HG02642 (cell line): ENCODE measurements around the gene UTS2B.

Experiments
- ATAC-seq: cut with Tn5 transposase; IDR thresholded peaks from one replicate; pipeline ENCODE4 v1.9.1; 2021; ENCODE audit warnings: mild to moderate bottlenecking; ENCODE audit not compliant: unreplicated experiment, poor library complexity

Gene UTS2B, protein sequence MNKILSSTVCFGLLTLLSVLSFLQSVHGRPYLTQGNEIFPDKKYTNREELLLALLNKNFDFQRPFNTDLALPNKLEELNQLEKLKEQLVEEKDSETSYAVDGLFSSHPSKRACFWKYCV

DNA sequence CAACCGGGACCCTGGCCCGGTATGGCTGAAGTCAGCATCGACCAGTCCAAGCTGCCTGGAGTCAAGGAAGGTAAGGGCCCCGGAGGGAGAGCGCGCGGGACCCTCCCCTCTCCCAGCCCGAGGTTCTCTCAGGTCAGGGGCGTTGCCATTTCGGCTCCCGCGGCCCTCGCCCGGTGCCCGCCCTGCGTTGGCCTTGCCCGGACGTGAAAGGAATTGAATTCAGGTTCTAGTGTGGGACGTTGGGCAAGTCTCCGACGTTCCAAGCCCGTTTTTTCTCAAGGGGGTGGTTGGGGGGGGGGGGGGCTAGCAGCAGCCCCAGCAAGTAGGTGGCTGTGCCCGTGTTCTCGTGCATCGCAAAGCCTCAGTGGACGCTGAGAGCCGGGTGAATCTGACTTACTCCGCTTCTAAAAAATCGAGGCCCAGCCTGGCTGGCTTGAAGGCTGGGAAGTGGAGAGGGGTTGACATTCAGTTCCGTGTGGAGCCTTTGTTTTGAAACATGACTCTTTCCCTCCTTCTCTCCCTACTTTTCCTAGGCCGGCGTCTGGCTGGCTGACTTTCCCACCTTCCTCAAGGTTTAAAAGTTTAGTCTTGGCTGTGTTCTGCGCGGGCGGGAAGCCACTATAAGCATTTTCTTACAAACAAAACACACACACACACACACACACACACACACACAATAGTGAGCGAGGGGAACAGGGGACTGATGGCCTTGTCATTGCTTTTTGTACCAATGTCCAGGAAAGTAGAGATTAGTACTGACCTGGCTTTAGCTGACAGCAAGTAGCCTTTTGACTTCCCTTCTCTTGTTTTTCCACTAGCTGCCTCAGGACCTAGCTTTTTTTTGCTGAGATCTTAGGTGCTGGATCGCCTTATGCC is at the start of gene UTS2B:
UTS2B (minus strand) TSS at position 873 of the 876 bp plus-strand sequence. CDS start 48,337 bp downstream, outside the sequence.
- ATAC-seq, result peak; percentile 45

DNA sequence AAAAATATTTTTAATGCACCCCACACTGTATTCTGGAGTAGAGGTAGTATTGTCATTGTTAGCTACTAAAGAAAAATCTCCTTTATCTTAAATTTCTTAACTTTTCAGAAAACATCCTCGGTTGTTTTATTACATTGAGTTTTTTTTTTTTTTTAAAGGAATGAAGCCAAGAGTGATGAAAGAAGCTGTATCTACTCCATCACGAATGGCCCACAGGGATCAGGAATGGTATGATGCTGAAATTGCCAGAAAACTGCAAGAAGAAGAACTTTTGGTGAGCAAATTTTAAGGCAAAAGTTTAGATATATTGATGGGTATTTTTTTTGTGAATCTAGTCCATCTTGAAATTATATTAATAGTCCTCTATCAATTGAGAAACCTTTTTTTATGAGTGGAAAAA is 49.7 kb upstream of the UTS2B start:
- ATAC-seq, result no peak

DNA sequence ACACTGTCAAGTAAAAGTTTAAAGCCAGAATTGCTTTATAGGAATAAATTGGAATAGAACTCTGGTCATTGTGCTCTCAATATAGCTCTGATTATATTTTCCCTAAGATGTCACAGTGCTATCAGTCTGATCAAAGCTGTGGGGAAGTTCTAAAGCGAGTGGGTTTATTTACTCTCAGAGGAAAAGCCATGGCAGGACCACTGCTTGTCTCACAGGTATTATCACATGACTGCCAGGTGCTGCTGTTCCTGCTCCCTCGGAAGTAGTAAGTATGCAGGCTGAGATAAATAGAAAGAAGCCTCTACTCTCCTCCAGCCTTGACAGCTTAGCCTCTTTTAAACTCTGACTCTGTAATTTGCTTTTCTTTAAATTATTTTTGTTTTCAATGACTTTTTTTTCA is 49.1 kb upstream of the UTS2B start:
- ATAC-seq, result no peak

- ATAC-seq, result no peak
Observed at GRCh38 chr3:191378142-191378812, 48.0 kb upstream of the UTS2B start.

DNA sequence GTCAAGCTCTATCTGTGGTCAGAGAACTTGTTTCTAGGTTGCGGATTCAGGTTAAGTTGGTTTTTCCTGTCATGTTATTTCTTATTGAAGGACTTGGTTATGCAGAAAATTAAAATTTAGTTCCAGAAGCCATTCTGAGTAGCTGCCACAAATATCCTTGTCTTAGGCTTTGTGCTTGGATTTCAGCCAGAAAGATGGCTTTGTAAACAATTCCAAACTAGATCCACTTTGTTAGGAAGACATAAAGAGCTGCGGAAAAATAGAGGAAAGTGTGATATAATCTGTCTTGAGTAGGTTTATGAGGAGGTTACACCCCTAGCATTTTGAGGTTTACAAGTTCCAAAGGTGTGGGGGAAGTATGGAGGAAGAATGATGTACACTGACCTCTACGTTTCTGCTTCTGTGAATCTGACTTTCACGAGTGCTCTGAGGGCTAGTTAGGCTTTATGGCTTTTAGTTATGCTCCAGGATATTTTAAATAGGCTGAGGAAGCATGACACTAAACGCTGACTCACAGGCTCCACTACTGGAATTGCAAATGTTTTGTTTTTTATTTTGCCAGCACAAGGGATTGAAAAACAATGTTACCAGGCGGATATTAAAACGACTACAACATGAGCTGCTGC is 46.3 kb upstream of the UTS2B start:
- no peak for ATAC-seq

- ATAC-seq, result no peak
Observed at GRCh38 chr3:191373327-191373726, 43.0 kb upstream of the UTS2B start.

GRCh38 chr3:191372122-191372521 is 41.8 kb upstream of the UTS2B start:
- ATAC-seq, result no peak

- no peak for ATAC-seq
Observed at GRCh38 chr3:191369616-191370010, 39.3 kb upstream of the UTS2B start.

GRCh38 chr3:191368755-191369615 is 38.7 kb upstream of the UTS2B start:
- no peak for ATAC-seq

- no peak for ATAC-seq
Observed at GRCh38 chr3:191366675-191367074, 36.3 kb upstream of the UTS2B start.

DNA sequence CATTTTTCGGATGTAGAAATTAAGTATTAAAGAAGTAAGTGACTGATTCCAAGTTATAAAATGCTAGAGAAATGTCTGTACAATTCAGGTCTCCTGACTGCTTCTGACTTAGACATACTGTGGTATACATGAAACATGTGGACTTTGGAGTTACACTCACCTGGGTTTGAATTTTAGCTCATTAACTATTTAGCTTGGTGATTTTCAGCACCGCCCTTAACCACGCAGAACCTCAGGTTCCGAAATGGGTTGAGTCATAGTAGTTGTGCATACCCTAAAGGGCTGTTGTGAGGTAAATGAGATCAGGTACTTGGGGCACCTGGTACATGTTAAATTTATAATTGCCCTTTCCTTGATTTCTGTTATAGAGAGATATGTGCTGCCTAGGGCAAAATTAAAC is 32.9 kb upstream of the UTS2B start:
- no peak for ATAC-seq

DNA sequence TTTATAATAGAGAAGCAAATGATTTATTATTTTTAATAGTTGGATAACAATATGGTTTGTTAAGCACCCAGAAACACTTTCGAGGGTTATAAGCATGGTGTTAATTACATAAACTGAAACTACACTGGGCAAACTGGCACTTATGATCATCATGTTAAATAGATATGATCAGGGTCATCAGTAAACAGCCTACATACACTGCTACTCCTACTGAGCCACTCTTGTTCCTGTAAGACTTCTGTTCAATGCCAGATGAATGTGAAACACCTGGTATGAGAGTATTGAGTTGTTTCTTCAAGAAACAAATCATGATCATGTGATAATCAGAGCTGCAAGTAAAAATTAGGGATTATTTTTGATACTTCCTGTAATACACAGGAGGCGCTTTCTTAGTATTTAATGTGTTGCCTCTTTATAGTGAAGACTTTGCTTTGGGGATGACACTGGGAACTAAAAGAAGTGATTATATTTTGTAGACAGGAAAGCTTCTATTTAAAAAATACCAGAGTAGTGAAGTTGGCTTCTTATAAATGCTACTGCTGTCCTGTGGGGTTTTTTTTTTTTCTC is 32.3 kb upstream of the UTS2B start:
- no peak for ATAC-seq

DNA sequence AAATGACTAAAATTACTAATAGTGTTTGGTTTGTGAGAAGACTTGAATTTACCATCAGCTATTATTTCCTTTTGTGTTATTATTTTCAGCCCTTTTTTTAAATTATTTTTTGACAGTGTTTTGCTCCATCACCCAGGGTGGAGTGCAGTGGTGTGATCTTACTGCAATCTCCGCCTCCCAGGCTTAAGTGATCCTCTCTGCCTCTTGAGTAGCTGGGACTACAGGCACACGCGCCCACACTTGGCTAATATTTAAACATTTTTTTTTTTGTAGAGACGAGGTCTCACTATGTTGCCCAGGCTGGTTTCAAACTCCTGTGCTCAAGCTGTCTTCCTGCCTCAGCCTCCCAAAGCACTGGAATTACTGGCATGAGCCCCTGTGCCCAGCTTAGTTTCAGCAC is 31.7 kb upstream of the UTS2B start:
- no peak for ATAC-seq

DNA sequence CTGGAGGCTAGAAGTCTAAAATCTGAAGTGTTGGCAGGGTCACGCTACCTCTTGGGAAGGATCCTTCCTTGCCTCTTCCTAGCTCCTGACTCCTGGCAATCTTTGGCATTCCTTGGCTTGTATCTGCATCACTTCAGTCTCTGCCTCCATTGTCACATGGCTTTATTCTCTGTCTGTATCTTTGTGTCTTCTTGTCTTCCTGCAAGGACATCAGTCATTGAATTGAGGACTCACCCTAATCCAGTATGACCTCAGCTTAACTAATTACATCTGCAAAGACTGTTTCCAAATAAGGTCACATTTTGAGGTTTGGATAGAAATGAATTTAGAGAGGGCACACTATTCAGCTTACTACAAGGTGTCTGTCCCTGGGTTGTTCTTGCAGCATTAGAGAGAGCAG is 31.1 kb upstream of the UTS2B start:
- ATAC-seq, result no peak

GRCh38 chr3:191360620-191361019 is 30.3 kb upstream of the UTS2B start:
- no peak for ATAC-seq

- peak; percentile 36 for ATAC-seq
Observed at GRCh38 chr3:191358929-191359328, 28.6 kb upstream of the UTS2B start.

DNA sequence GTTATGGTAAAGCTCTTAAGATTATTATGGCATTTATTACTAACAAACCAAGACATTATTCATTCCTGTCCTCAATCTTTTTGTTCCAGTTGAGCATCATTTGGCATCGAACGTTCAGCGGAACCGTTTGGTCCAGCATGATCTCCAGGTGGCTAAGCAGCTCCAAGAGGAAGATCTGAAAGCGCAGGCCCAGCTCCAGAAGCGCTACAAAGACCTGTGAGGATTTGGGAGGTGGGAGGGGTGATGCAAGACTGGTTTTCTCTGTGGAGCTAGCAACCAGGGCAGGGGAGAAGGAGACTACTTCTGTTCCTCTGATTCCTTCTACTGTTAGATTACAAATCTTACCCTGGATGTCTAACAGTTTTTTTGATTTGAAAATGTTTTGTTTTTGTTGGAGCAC is 27.6 kb upstream of the UTS2B start:
- no peak for ATAC-seq

GRCh38 chr3:191356631-191357439 is 26.5 kb upstream of the UTS2B start:
- no peak for ATAC-seq

DNA sequence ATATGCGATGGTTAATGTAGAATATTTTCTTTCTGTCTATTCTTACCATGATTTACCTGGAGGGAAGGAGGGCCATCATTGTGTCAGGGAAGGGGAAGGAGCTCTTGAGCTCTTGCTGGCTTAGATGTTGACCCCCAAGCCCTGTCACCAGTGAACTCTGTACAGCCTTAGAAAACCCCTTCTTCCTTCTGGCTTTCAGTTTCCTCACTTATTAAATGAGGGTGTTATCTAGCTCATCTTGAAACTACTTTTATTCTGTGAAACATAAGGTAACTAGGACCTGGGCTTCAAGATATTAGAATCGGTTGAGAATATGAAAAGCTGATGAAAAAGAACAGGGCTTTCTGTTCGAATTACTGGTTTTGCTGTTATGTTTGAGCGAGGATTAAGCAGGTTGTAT is 25.1 kb upstream of the UTS2B start:
- peak; percentile 88 for ATAC-seq
